ENCODE measurements around the gene GABBR2. TPM values are rescaled to one million over a fixed set of nuclear protein-coding genes. Genes with fewer than 3 reads are reported as not detected.

The GABBR2 gene
- total and polyA plus RNA-seq, 9 of the 15 experiments (the other 6 are each of a cell fraction or from before 2014, with no cell fraction given) = 0.15 to 1.9 (median 0.32) TPM

DNA sequence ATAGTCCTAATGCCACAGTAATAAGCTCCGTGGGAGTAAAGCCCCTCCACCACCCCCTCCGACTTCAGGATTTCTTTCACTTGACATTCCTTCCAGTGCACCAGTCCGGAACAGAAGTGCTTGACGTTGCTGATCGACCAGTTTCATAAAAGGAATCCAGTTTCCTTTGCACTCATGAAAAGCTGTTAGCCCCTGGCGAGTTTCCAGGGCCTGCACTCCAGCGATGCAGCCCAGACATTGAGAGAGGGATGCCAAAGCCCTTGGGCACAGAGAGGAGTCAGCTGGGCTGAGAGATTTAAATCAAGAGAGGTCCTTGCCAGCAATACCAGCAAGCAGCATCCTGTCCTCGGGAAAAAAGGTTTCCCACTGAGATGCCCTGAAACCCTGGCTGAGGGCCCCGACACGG is 170.1 kb downstream of the GABBR2 start:
- peaks cover 2 to 3% of the 10 kb centered on the region in 2 experiments; a peak in 2 of 5 replicates for H3K4me1 ChIP-seq (replicated peaks in 1 of 2; ENCODE audit: control insufficient read depth in 2 of 2, insufficient read depth in 2 of 2, low read length in 2 of 2)
- ChIA-PET CTCF (ENCODE audit: low intra/inter-chr PET ratio) (no interaction called here), POLR2A (interaction anchor here (1.2 kb wide), 1 partner anchor 9 kb away, joined by 3 read pairs; no protein-coding TSS in a partner anchor)
- no peaks in the 10 kb centered on the region; a peak in 1 of 5 replicates for H3K27me3 ChIP-seq (ENCODE audit: control insufficient read depth in 2 of 2, insufficient read depth in 2 of 2, low read length in 2 of 2)
- H3K9me1 ChIP-seq (ENCODE audit: control insufficient read depth, insufficient read depth, low read length) = no peaks in the 10 kb centered on the region
- 33% methylated on average over 10 of the region's 10 CpGs for WGBS (ENCODE audit: insufficient coverage, low coverage, missing lambda C conversion rate)
- BruUV-seq (replicated peaks) = no TSS peak
- ATAC-seq = no peak
- no peaks in the 10 kb centered on the region for H3K36me3 ChIP-seq (ENCODE audit: control insufficient read depth, insufficient read depth, low read length)
- no peaks in the 10 kb centered on the region for H3K9me3 ChIP-seq (replicated peaks; ENCODE audit: control insufficient read depth, insufficient read depth, low read depth, low read length)
- H3K79me2 ChIP-seq (ENCODE audit: control insufficient read depth, insufficient read depth, low read length) = no peaks in the 10 kb centered on the region
- in situ Hi-C loops (cut with MboI) = loop anchor here (25.0 kb wide), 1 partner anchor 226 kb away; no protein-coding TSS in a partner anchor
- no peak overlapping the region for H3K4me3 ChIP-seq
- TF ChIP-seq DPF2 (IDR thresholded peaks at IDR 0.05) = no peak
- no peak for TF ChIP-seq PRPF4 (IDR thresholded peaks at IDR 0.05; ENCODE audit: insufficient read depth, low read depth, low read length, poor library complexity, severe bottlenecking)
- TF ChIP-seq, protein P1, sequence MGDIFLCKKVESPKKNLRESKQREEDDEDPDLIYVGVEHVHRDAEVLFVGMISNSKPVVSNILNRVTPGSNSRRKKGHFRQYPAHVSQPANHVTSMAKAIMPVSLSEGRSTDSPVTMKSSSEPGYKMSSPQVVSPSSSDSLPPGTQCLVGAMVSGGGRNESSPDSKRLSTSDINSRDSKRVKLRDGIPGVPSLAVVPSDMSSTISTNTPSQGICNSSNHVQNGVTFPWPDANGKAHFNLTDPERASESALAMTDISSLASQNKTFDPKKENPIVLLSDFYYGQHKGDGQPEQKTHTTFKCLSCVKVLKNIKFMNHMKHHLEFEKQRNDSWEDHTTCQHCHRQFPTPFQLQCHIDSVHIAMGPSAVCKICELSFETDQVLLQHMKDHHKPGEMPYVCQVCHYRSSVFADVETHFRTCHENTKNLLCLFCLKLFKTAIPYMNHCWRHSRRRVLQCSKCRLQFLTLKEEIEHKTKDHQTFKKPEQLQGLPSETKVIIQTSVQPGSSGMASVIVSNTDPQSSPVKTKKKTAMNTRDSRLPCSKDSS (IDR thresholded peaks at IDR 0.05; ENCODE audit: low read depth, partially characterized antibody) = no peak
- no peak for TF ChIP-seq NFE2 (IDR thresholded peaks at IDR 0.05; ENCODE audit: low read depth)
- no peak for TF ChIP-seq BACH1 (tag; IDR thresholded peaks at IDR 0.05)
- no peak for TF ChIP-seq BCL6 (CRISPR knock-in tag; IDR thresholded peaks at IDR 0.05)
- no peak for TF ChIP-seq MAZ (CRISPR knock-in tag; conservative IDR thresholded peaks at IDR 0.05 in 1 of 2, IDR thresholded peaks at IDR 0.05 in 1 of 2)
- TF ChIP-seq HNRNPUL1 (IDR thresholded peaks at IDR 0.05; ENCODE audit: low read length) = no peak
- no peak for TF ChIP-seq HOXB6 (CRISPR knock-in tag; IDR thresholded peaks at IDR 0.05; ENCODE audit: borderline replicate concordance)
- TF ChIP-seq, protein P2, sequence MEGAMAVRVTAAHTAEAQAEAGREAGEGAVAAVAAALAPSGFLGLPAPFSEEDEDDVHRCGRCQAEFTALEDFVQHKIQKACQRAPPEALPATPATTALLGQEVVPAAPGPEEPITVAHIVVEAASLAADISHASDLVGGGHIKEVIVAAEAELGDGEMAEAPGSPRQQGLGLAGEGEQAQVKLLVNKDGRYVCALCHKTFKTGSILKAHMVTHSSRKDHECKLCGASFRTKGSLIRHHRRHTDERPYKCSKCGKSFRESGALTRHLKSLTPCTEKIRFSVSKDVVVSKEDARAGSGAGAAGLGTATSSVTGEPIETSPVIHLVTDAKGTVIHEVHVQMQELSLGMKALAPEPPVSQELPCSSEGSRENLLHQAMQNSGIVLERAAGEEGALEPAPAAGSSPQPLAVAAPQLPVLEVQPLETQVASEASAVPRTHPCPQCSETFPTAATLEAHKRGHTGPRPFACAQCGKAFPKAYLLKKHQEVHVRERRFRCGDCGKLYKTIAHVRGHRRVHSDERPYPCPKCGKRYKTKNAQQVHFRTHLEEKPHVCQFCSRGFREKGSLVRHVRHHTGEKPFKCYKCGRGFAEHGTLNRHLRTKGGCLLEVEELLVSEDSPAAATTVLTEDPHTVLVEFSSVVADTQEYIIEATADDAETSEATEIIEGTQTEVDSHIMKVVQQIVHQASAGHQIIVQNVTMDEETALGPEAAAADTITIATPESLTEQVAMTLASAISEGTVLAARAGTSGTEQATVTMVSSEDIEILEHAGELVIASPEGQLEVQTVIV (CRISPR knock-in tag; IDR thresholded peaks at IDR 0.05; ENCODE audit: borderline replicate concordance) = no peak
- TF ChIP-seq, protein P3, sequence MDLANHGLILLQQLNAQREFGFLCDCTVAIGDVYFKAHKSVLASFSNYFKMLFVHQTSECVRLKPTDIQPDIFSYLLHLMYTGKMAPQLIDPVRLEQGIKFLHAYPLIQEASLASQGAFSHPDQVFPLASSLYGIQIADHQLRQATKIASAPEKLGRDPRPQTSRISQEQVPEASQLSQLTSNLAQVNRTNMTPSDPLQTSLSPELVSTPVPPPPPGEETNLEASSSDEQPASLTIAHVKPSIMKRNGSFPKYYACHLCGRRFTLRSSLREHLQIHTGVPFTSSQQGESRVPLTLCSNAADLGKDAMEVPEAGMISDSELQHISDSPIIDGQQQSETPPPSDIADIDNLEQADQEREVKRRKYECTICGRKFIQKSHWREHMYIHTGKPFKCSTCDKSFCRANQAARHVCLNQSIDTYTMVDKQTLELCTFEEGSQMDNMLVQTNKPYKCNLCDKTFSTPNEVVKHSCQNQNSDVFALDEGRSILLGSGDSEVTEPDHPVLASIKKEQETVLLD (IDR thresholded peaks at IDR 0.05) = no peak
- intact Hi-C loops (cut with micrococcal nuclease) = loop anchor here (5.0 kb wide), 1 partner anchor 239 kb away; no protein-coding TSS in a partner anchor
- H4K20me1 ChIP-seq (replicated peaks; ENCODE audit: control insufficient read depth, insufficient read depth, low read length) = no peaks in the 10 kb centered on the region
- H3K9ac ChIP-seq (ENCODE audit: insufficient read depth in 1 of 2, low read depth in 2 of 2, low read length in 2 of 2) = no peak overlapping the region
- no peak for FAIRE-seq
- H2AFZ ChIP-seq (ENCODE audit: low read depth, low read length) = no peak overlapping the region
- no peak for DNase-seq (ENCODE audit: extremely low read depth in 1 of 4, low spot score in 3 of 4)
- no peak overlapping the region for H3K4me2 ChIP-seq (ENCODE audit: insufficient read depth, low read length)
- no peak overlapping the region for H3K27ac ChIP-seq (ENCODE audit: extremely low read depth, low read depth, low read length)

All from K562 (cell line).